NCI-H460 (cell line): Measurements from ENCODE around the gene PXMP4. TPM values are rescaled to one million over a fixed set of nuclear protein-coding genes. Genes with fewer than 3 reads are reported as not detected.
"Not testable (repeated sequence)": the region's sequence is repeated elsewhere in the genome, so short reads cannot be mapped to it uniquely, and the experiment has no call there.

Experiments
- DNase-seq: peaks from one replicate; pipeline ENCODE4 v3.0.0-alpha.2; 2016; ENCODE audit warnings: low read depth; ENCODE audit errors: extremely low read depth
- total RNA-seq: library from RNA; depleted of rRNA; stranded (reverse); fragments of >200 nt; shearing (Covaris generic); gene quantifications from 2 replicates; pipeline ENCODE4 v1.2.3, GENCODE V29; 2014

The PXMP4 gene
- total RNA-seq, 1 experiment from 2014 or later = 4.5 TPM

DNA sequence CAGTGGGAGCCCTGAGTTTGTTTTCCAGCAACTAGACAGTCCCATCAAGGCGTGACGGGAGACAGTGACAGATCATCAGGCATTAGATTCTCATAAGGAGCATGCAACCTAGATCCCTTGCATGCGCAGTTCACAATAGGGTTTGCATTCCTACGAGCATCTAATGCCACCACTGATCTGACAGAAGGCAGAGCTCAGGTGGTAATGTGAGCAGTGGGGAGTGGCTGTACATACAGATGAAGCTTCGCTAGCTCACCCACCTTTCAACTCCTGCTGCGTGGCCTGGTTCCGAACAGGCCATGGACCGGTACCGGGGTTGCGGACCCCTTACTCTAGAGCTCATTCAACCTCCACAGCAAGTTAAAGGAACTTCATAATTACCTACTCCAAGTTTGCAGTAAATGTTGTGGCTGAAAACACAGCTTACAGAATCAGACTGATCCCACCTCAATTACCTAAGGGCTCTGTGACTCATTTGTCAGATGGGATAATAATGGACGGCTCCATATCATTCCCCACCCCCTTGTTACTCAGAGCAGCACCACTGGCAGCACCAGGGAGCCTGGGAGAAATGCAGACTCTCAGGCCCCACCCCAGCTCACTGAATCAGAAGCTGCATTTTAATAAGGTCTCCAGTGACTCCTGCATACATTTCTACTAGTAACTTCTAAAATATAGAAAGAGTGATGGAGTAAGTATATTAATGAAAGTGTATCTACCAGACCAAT lies 15.7 kb downstream of the PXMP4 start:
- no peak for DNase-seq

- DNase-seq = no peak
These were observed 16.5 kb downstream of the PXMP4 start for GRCh38 chr20:33703498-33704137.

- DNase-seq = no peak
These were observed 17.2 kb downstream of the PXMP4 start for GRCh38 chr20:33702861-33703260.

GRCh38 chr20:33701629-33702450 lies 18.3 kb downstream of the PXMP4 start:
- DNase-seq = no peak

GRCh38 chr20:33700696-33701441 lies 19.2 kb downstream of the PXMP4 start:
- DNase-seq = not testable (repeated sequence)

DNA sequence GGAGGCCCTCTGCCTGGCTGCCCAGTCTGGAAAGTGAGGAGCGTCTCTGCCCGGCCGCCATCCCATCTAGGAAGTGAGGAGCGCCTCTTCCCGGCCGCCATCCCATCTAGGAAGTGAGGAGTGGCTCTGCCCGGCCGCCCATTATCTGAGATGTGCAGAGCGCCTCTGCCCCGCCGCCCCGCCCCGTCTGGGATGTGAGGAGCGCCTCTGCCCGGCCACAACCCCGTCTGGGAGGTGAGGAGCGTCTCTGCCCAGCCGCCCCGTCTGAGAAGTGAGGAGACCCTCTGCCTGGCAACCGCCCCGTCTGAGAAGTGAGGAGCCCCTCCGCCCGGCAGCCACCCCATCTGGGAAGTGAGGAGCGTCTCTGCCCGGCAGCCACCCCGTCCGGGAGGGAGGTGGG lies 21.1 kb downstream of the PXMP4 start:
- DNase-seq = not testable (repeated sequence)

- no peak for DNase-seq
These were observed 23.0 kb downstream of the PXMP4 start for GRCh38 chr20:33697129-33697528.

DNA sequence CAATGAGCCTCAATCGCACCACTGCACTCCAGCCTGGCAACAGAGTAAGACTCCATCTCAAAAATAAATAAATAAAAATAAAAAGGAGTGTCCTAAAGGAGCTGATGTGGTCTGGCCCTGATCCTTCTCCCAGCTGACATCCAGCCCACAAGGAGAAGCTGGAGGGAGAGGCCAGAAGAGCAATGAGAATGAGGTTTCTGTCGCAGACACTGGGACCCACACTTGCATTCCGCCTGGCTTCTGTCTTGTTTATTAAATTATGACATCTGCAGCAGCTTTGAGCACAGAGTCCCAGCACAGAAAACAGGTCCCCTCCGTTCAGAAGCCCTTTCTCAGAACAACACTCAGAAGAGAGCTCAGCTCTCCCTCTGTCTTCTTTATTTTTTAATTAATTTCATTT lies 23.7 kb downstream of the PXMP4 start:
- DNase-seq = no peak

- no peak for DNase-seq
These were observed 25.5 kb downstream of the PXMP4 start for GRCh38 chr20:33694639-33695012.

DNA sequence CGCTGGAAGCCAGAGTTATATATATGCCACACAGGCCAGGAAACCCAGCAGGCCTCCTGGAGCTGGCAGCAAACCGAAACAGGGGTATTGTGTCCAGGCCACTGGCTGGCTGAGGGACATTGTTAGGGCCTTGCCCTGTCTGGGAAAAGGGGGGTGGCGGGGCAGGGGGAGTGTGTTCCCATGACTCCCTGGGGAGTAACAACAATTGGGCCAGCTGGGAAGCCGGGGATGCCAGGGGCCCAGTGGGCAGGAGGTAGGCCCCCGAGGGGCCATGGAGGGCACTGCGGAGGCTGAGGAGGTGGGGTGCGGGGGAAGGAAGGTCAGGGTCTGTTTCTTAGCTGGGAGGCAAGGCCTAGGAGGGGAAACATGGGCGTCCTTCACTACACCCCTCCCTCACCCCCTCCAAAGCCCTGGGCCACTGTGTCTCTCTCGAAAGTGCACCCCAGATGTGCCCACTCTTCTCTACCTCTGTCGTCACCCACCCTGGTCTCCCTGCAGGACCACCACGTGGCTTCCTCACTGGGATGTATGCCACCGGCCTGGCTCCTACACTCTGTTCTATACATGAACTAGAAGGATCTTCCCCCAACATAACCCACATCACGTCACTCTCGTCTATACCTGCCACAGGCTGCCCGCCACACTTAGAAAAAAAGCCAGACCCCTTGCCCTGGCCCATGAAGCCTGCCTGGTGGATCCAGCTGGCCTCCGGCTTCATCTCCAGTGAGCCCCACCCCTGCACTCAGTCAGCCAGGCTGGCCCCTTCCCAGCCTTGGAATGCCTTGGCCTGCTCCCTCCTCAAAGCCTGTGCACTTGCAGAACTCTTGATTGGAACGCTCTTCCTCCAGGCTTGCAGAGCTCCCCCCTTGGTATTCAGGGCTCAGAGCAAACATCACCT lies 26.1 kb downstream of the PXMP4 start:
- DNase-seq = no peak

DNA sequence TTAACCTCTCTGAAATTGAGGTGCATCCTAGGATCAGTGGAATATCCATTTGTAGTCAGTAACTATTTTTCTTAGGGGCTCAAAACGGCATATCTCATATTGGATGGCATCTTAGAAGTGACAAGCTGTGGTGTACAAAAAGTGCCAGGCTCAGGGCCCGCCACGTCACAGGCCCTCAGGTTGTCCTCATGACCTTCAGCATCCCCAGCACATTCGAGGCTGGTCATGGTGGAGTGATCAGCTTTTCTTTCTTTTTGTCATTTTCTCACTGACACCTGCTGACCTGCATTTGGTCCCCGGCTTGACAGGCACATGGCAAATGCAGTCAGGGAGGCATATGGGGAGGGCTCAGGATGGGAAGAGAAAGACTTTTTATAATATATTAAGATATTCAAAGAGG lies 26.8 kb downstream of the PXMP4 start:
- no peak for DNase-seq

DNA sequence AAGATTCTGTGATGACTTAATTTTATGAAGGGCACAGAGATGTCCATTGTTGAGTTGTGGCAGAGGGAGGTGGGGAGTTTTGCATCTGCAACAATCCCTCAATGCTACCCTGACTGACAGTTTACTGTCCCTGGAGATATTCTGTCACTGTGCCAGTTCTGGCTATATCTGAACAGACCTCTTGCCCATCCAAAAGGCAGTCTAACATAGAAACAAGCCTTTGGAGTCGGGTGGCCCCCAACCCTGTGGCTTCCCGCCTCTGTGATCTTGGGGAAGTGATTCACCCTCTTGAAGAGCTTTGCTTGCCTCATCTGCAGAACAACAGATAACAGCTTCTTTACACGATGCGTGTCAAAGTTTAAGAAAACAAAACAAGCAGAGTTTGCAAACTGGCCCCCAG lies 30.1 kb downstream of the PXMP4 start:
- no peak for DNase-seq

DNA sequence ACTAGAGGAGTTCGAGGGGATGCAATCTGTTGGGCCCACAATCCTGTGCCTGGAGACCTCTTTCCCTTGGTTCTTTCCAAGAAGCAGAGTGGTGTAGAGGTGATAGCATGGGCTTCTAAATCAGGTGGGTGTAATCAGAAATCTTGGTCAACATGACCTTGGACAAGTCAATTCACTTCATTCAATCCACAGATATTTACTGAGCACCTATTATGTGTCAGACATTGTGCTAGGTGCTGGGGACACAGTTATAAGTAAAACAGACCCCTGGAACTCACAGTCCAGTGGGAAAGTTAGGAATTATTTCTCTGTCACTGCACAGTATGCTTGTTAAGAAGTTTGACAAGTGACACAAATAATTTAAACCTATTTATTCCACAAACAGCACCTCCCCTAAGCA lies 30.6 kb downstream of the PXMP4 start:
- no peak for DNase-seq

GRCh38 chr20:33688938-33689424 lies 31.1 kb downstream of the PXMP4 start:
- DNase-seq = no peak

DNA sequence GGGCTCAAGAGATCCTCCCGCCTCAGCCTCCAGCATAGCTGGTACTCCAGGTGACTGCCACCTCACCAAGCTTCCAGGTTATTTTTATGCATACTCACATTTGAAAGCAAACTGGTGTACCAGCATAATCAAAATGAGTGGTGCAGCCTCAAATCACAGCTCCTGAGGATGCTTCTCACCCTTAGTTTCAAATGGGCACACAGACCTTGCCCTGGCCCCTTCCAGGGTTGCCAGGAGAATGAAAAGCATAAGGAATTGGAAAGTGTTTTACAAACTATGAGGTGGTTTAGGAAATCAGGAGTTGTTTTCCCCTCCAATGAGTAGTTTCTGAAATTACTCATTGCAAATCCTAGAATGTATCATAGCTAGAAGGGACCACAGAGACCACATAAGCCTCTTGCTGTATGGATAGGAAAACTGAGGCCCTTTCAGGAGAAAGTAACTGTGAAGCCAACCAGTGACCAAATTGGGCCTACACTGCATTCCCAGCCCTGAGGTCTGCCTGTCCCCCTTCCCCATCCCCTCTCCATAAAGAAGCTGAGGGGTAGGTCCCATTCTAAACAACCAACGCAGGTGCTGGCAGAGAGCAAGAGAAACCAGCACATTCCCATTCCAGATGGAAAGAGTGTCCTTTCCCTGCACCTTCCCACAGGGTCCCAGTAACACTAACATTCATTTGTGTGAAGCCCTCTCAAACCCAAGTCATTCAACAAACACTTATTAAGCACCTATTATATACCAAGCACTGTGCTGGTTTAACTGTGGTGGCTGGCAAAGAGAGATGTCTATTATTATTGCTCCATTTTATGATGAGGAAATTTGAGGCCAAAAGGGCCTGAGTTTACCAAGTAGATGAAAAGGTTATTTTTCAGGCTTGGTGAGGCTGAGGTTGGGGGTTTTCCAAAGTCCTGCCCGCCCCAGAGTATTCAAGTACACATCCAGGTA lies 31.8 kb downstream of the PXMP4 start:
- no peak for DNase-seq

GRCh38 chr20:33687370-33687915 lies 32.7 kb downstream of the PXMP4 start:
- no peak for DNase-seq

GRCh38 chr20:33686984-33687366 lies 33.1 kb downstream of the PXMP4 start:
- DNase-seq = no peak
